Measurements from ENCODE around the gene SHISAL2A.
A peak's percentile ranks its signal among the peaks of the same experiment; 100 is the strongest.

SHISAL2A gene

GRCh38 chr1:52632732-52633290 is at the start of gene SHISAL2A:
SHISAL2A (plus strand) TSS chr1:52633168; CDS start chr1:52633494, 326 bp downstream.
- DNase-seq, result no peak

GRCh38 chr1:52585474-52585873 is 47.5 kb upstream of the SHISAL2A start:
- DNase-seq, result no peak

- DNase-seq, result no peak
These were observed 44.9 kb upstream of the SHISAL2A start for GRCh38 chr1:52588027-52588426.

GRCh38 chr1:52588535-52588934 is 44.4 kb upstream of the SHISAL2A start:
- DNase-seq, result no peak

- DNase-seq, result no peak
These were observed 42.7 kb upstream of the SHISAL2A start for GRCh38 chr1:52590266-52590665.

GRCh38 chr1:52592637-52593323 is 40.2 kb upstream of the SHISAL2A start:
- DNase-seq, result no peak

GRCh38 chr1:52593495-52593894 is 39.5 kb upstream of the SHISAL2A start:
- no peak for DNase-seq

GRCh38 chr1:52595061-52595460 is 37.9 kb upstream of the SHISAL2A start:
- DNase-seq, result no peak

GRCh38 chr1:52597912-52598311 is 35.1 kb upstream of the SHISAL2A start:
- DNase-seq, result no peak

GRCh38 chr1:52598729-52599128 is 34.2 kb upstream of the SHISAL2A start:
- no peak for DNase-seq

GRCh38 chr1:52599236-52599635 is 33.7 kb upstream of the SHISAL2A start:
- no peak for DNase-seq

GRCh38 chr1:52600533-52601179 is 32.3 kb upstream of the SHISAL2A start:
- DNase-seq, result no peak

- no peak for DNase-seq
These were observed 31.4 kb upstream of the SHISAL2A start for GRCh38 chr1:52601519-52601918.

- peak; percentile 48 for DNase-seq
These were observed 30.7 kb upstream of the SHISAL2A start, which contains the start of gene GPX7 for GRCh38 chr1:52601991-52602855. GPX7 (plus strand) TSS chr1:52602371; CDS start chr1:52602410, 39 bp downstream.

- DNase-seq, result no peak
These were observed 29.9 kb upstream of the SHISAL2A start for GRCh38 chr1:52602856-52603600.

- no peak for DNase-seq
These were observed 29.3 kb upstream of the SHISAL2A start for GRCh38 chr1:52603630-52604029.

- no peak for DNase-seq
These were observed 28.8 kb upstream of the SHISAL2A start for GRCh38 chr1:52604063-52604770.

GRCh38 chr1:52613636-52614373 is 19.2 kb upstream of the SHISAL2A start:
- no peak for DNase-seq

GRCh38 chr1:52614671-52615070 is 18.3 kb upstream of the SHISAL2A start:
- no peak for DNase-seq

- DNase-seq, result no peak
These were observed 17.4 kb upstream of the SHISAL2A start for GRCh38 chr1:52615489-52616042.

GRCh38 chr1:52621950-52622349 is 11.0 kb upstream of the SHISAL2A start:
- DNase-seq, result no peak

Data from NCI-H2171 (cell line).